ENCODE data around the gene SORCS2. TPM values are rescaled to one million over a fixed set of nuclear protein-coding genes. Genes with fewer than 3 reads are reported as not detected.

SORCS2 gene
- polyA plus RNA-seq, 4 donors: 6.7 to 9.8 (median 8.7) TPM

DNA sequence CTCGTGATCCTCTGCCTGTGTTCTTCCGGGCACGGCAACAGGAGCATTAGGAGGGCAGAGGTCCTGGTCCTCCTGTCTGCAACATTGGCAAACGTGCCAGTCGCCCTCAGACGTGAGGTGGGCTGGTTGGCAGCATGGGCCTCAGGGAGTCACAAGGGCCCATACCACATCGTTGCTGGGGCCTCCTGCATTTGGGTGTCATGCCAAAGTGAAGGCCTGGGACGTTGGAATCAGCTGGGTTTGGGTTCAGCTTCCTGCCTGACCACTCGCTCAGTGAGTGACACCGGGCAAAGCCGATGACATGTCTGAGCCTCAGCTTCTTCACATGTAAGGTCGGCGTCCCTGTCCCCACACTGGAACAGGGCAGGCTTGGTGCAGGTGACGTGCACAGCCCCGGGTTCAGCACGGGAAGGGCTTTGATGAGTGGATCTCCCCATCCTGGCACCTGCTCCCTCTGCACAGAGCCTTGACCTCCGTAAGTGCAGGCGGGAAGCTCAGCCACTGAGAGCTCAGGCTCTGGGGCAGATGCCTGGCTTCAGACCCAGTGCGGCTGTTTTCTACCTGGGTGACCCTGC lies 150.8 kb downstream of the SORCS2 start:
- no peak for DNase-seq (ENCODE audit: low read depth in 4 of 4, low spot score in 3 of 4)

DNA sequence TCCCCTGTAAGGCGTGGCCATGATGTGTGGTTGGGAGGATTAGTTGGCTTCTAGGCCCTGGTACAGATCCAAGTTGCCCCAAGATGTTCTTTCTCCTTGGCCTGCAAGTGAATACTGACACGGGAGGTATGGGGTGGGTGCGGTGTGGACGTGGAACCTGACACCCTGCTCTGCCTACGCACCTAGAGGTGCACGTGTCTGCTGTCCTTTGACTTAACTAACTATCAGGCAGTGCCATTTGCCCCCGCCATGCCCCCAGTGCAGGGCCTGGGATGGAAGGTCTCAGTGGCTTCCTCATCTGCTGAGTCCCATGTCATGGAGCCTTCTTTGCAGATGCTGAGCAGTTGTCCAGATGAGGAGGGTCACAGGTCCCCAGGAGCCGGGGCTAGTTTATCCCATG lies 151.6 kb downstream of the SORCS2 start:
- DNase-seq (ENCODE audit: low read depth in 4 of 4, low spot score in 3 of 4): no peak

DNA sequence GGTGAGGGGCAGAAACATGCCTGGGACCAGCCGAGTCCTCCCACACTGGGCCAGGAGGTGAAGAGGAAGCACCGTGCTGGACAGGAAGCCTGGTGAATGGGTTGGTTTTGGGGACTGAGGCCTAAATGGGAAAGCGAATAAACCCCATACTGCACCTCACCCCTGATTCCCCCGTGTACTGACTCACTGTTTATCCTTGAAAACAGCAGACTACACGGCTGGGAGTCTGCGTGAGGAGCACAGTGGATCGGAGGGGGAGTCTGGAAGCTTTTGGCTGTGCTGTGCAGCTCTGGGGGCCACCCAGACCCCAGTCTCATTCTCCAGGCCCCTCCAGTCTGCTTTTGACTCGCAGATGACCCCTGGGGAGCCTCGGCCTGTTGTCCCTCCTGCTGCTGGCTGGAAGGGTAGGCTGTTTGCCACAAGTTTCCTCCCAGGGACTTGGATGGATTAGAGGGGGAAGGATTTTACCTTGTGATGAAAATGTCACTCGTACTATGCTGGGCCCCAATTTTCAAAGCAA lies 152.4 kb downstream of the SORCS2 start:
- no peak for DNase-seq (ENCODE audit: low read depth in 4 of 4, low spot score in 3 of 4)

DNA sequence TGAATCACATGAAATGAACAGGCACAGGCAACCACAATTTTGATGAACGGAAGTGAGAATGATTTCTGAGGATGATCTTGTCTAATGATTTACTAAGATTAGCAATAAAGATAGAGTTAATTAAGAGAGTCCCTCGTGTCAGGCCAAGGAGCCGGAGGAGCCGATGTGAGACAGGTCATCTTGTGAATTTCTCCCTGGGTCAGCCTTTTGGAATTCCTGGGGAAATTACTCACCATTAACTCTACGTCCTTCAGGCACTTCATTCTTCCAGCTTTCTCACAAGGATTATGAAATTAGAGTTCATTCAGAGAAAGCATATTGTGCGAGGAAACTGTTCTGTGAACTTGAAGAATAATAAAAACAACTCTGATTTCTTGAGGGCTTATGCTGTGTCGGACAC lies 155.6 kb downstream of the SORCS2 start:
- no peak for DNase-seq (ENCODE audit: low read depth in 4 of 4, low spot score in 3 of 4)

DNA sequence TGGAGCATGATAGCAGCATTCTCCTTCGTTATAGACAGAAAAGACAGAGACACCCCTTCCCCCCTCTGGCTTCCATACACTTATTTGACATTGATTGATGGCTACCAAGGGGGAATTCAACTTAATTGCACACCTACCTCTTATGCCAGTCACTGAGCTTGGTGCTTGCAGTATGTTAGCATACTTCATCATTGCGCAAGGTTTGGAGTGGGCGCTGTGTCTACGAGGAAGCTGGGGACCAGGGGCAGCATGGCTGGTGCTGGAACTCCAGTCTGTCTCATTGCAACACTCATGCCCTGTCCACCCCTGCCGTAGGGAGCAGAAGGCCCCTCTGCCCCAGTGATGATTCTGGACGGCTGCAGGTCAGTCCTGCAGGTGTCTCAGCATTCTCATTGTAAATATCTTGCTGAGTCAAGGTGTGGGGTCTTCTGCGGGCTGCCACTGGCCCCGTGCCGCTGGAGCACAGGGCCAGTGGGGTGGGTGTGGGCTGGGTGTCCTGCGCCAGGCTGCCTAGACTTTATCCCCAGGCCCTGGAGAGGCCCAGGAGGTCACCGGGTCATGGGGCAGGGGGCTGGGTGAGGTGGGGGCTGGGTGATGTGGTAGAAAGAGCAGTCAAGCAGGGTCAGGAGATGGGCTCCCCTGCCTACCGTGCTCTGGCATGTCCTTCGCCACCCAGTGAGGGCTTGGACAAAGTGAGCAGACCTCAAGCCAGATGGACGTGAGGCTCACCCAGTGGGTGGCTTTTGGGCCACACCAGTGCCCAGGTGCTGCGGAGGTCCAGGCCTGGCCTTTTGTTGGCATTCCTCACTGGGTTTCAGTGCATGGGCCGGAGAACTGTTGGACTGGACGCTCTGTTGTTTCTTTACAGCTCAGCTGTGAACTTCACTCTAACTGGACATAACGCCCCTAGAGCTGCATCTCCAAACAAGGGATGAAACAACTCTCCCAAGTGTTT lies 156.9 kb downstream of the SORCS2 start:
- DNase-seq (ENCODE audit: low read depth in 4 of 4, low spot score in 3 of 4): no peak

DNA sequence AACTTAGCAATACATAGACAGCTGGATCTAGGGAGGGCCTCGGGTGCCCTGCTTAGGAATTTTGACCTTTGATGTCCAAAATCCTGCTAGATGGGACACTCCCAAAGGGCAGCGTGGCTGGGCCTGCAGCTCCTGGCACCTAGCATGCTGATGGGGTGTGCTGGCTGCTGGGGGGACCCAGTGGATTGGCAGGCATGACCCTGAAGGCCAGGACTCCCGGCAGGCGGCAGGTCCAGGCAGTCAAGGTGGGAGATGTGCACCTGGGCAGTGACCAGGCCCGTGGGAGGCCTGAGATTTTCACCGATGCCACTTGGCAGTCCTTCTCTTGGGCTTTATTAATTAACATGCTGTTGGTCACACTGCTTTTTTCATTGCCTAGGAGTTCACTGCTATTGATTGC lies 158.1 kb downstream of the SORCS2 start:
- no peak for DNase-seq (ENCODE audit: low read depth in 4 of 4, low spot score in 3 of 4)

DNA sequence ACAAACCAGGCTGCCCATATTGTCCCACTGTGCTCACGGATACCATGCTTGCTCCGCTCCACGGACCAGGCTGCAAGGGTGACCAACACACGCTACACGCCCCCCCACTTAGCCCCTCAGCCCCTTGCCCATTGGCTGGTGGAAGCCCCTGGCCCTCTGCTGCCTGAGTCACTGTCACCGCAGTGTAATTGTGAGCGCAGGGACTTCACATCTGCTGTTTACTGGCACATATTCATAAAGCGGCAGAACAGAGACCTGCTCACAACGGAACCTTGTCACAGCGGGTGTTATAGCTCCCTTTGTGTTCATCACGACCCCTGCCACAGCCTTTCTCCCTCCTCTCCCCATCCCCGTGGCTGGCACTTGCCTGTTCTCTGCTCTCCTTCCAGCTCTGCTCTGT lies 158.7 kb downstream of the SORCS2 start:
- DNase-seq (ENCODE audit: low read depth in 4 of 4, low spot score in 3 of 4): no peak

DNA sequence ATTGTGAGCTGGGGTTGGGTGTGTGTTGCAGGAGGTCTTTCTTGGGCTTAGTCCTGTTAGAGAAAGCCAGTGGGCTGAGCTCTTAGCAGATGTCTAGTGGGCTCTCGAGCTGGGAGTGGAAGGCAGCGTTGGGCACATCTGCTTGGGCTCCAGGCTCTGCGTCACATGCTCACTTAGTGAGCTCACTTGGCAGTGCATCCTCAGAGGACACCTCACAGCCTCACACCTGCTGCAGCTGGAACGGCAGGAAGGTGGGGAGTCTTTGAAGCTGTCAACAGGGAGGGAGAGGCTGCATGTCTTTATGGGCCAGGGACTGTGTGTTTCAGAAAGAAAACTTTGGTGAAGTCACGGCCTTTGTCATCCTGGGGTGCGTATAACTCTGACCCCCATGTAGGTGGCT lies 160.1 kb downstream of the SORCS2 start:
- DNase-seq (ENCODE audit: low read depth in 4 of 4, low spot score in 3 of 4): no peak

DNA sequence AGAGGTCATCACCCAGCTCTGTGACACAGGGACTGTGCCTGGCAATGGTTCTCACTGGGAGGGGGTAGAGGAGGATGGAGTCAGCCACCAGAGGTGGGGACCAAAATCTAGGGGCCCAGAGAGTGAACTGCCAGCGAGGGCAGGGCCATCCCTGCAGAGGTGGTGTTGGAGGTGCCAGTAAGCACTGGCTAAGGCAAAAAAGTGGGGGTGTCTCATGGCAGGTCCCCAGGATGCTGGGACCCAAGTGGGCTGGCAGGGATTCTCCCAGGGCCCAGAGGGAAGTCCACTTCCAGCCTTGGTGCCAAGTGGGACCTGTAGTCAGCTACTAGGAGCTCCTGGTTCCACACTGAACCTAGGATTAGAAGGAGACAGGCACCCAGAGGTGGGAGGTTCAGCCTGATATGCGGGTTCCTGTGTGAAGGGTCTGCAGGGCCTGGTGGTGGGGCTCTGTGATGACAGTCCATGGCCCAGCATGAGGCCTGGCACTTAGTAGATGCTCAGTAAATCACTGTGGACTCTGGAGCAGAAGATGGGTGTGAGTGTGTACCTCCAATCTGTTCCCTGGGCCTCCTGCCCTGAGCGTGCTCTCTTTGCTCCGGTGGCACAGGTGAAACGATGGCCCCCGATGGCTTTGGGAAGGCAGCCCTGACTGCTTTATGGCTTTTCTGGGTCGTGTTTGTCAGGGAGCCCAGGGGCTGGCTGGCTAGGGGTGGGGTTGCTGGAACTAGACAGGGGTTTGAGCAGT lies 160.9 kb downstream of the SORCS2 start:
- DNase-seq (ENCODE audit: low read depth in 4 of 4, low spot score in 3 of 4): no peak

DNA sequence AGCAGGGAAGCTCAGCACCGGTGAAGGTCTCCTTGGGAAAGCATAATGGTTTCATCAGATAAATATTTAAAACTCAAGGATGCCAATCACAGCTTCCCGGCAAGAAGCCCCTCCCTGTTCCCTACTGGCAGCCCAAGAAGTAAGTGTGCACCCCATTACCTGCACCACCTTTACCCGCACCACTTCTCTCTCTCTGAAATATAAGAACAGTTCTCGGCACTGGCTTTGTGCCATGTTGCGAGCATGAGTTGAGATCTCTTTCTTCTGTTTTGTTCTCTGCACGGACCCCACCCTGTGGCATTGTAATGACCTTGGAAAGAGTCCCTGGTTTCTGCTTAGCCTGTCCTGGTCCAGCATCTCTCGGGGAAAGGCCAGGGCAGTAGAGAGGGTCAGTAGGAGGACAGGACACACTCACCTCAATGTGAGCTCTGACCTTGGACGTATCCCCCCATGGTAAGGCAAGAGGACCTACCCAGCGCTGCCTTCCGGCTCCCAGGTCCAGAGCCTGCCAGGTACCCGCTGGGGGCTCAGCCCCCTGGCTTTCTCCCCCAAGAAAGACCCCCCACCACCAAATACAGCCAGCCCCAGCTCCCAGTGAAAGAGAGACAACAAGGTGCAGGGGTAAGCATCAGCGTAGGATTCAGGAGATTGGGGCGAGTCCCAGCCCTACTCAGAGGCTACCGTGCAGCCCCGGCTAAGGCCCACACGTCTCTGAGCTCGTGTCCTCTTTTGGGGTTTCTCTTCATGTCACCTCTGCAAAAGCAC lies 161.7 kb downstream of the SORCS2 start:
- DNase-seq (ENCODE audit: low read depth in 4 of 4, low spot score in 3 of 4): no peak

DNA sequence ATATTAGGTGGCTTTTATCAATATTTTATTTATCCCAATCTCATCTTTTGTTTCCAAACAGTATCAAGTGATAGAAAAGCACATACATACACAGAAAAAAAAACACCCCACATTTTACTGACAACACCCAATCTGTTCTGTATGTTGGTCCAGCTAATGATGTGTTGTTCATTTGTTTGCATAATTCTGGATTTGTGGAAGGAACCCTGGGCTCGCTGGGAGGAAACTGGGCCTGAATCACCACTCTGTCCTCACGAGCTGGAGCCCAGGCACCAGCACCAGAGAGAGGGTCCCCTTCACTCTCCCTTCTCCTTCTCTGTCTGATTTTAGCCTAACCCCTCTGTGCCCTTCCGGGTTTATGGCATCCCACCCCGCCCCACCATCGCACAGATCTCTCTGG lies 162.6 kb downstream of the SORCS2 start:
- DNase-seq (ENCODE audit: low read depth in 4 of 4, low spot score in 3 of 4): no peak

DNA sequence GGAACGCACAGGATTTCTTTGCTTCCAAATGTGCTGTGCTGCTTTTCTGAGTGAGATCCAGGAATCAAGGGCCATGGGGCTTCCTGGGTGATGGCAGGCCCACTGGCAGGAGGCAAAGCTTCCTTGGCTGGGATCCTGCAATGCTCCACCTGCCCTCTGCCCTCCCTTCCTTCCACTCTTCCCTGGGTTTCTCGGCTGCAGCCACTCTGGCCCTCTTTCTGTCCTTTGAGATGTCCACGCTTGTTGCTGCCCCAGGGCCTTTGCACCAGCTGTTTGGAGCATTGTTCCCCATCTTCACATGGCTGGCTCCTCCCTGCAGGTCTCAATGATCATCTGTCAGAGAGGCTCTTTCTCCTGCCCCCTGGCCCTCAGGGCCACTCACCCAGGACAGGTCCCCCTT lies 163.5 kb downstream of the SORCS2 start:
- DNase-seq (ENCODE audit: low read depth in 4 of 4, low spot score in 3 of 4): no peak

DNA sequence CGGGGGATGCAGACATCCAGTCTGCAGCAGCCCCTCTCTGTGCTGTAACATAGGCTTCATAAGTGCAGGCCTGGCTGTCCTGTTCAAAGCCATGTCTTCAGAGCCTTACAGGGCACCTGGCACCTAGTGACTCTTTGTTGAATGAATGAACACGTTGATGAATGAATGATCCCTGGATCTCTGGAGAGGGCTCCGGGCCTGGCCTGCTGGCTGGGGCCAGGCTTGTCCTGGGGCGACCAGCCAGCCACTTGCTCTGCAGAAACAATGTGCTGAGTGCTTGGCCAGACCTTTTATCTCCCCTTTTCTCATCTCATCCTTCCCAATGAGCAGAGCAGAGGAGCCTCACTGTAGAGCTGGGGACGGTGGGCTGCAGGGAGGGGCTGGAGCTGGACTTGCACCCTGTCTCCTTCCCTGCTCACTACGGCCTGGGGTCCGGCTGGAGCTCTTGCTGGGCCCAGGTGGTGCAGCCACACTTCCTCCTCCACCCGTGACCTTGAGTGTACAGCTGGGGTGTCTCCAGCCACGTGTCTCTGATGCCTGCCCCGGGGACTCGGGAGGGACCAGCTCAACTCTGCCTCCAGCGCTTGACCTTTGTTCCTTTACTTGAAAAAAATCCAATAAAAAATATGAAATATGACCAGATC lies 164.5 kb downstream of the SORCS2 start:
- no peak for DNase-seq (ENCODE audit: low read depth in 4 of 4, low spot score in 3 of 4)

DNA sequence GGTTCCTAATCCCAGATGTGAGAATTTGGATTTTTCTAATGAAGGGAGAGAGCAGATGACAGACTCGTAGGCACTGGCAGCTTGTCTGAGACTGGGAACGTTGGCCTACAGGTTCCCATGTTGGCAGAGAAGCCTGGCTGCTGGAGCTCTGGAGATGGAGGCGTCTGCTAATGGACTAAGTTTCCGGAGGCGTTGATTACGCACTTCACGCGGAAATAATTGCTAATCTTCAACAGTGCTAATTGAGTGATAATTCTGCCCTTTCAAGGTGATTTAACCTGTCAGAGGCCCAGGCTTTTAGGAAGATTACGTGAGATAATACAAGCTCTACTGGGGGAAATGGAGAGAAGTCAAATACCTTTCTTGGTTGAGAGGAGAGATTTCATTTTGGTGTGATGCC lies 165.0 kb downstream of the SORCS2 start:
- no peak for DNase-seq (ENCODE audit: low read depth in 4 of 4, low spot score in 3 of 4)

DNA sequence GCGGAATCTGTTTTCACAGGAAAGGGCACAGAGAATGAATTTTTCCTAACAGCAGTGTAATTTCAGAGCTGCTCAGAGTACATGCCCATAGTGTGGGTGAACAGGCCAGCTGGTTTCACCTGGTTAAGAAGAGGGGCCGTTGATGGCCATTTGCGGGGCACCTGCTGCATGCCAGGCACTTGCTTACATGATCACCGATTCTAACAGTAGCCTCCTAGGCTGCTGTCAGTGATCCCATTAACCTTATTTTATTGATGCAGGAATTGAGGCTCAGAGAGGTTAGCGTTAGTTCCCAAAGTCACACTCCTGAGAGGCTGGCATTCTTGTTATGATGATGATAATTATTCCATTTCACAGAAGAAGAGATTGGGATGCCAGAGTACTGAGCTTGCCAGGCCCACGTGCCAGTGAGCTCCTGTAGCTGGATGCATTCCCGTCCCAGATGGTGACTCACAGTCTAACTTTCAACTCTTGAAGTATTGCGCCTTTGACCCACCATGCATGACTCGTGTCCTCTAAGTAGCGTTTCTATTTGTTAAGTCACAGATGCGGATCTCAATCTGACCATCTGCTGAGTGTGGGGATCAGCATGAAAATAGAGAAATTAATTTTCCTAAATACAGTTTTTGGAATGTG lies 165.9 kb downstream of the SORCS2 start:
- no peak for DNase-seq (ENCODE audit: low read depth in 4 of 4, low spot score in 3 of 4)

DNA sequence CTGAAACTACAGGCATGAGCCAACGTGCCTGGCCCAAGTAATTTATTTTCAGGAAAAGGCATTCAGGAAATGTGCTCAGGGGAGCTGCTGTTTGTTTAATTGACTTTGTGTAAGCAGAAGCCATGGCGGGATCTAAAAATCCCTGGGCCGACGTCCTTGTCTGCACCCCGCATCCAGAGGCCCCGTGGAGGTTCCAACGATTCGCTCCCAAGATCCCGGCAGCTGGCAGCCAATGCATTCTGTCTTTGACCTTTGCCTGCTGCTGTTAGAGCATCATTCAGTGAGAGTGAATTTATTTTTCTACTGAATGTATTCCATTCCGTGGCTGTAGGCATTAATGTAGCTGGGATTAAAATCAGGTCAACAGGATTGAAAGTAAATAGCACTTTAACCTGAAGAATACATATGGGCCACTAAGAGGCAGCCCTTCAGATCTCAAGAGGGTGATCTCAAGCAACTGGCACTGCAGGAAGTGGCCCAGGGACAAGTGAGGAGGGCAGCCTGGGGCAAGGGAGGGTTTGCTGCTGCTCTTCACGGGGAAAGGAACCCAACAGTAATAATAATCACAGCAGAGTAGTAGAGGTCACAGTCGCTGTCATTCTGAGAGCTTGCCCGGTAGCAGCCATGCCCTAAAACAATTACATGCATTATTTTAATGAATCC lies 167.2 kb downstream of the SORCS2 start:
- DNase-seq (ENCODE audit: low read depth in 4 of 4, low spot score in 3 of 4): no peak

DNA sequence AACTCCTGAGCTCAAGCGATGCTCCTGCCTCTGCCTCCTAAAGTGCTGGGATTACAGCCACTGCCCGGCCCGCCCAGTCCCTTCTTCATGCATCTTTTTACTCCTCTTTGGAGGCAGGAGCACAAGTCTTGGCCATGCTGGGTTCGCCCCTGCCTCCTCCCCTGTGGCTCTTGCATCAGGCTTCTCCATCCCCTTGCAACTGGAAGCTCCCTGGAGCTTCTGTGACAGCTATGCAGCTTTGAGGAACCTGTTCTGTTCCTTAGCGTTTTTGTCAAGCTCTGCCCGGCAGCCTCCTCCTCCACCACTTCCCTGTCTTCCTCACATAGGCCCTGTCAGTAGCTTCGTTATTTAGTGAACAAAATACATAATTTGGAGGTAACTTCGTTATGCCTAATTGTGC lies 168.5 kb downstream of the SORCS2 start:
- DNase-seq (ENCODE audit: low read depth in 4 of 4, low spot score in 3 of 4): no peak

DNA sequence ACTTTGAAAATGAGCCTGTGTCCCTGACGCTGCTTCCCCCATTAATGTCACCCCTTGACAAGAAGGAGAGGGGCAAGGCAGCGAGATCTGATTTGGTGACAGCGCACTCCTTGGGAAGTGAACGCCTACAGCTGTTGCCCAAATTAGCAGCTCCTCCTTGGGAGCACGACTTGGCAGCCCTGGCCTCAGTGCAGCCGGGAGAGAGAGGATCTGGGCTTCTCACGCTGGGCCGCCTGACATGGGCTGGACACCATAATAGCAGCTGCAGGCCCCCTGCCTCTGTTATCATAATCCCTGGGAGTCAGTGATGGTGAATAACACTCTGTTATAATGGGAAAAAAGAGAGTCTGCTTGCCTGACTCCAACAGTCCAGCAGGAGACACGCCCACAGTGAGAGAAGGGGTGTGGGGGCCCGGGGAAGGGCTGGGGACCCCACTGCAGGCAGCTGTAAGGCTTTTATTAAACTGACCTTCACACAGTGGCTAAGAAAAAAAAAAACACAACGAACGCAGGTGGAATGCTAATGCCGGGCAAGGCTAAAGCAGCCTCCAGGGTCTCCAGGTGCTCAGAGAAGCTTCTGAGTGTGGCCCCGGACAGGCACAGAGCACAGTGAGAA lies 169.1 kb downstream of the SORCS2 start:
- no peak for DNase-seq (ENCODE audit: low read depth in 4 of 4, low spot score in 3 of 4)

DNA sequence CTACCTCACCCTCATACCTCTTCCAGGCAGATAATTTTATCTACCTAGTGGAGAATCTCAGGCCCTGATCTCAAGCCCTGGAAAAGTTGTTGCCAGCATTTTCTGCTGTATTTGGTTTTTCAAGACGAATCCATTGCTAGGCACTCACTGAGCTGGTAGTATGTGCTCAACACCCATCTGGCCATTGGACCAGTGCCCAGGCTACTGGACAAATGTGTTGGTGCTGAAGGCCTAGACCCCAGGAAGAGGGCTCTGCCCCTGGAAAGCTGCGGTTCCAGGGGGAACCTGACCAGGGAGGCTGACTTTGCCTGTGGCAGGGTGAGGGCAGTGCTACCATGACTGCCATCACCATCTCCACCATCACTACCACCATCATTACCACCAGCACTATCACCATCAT lies 170.0 kb downstream of the SORCS2 start:
- no peak for DNase-seq (ENCODE audit: low read depth in 4 of 4, low spot score in 3 of 4)
